H1 (cell line): Measurements from ENCODE around the gene LRRC42. TPM values are rescaled to one million over a fixed set of nuclear protein-coding genes. Genes with fewer than 3 reads are reported as not detected.

Experiments used
- CTCF ChIA-PET: fragments of 300-600 bp; sonication (Branson Sonifier 250); formaldehyde crosslinking; loops from one replicate; lab custom pipeline; 2021; ENCODE audit not compliant: partially characterized antibody; lab: Charles Lee
- POLR2A ChIA-PET: fragments of 300-600 bp; sonication (Branson Sonifier 250); formaldehyde crosslinking; loops from one replicate; lab custom pipeline; 2021; ENCODE audit warnings: inconsistent platforms; ENCODE audit not compliant: partially characterized antibody; lab: Charles Lee
- DNase-seq, 2 experiments: peaks; one replicate each; pipeline versions ENCODE4 v3.0.0 to v3.0.0-alpha.2; 2010 to 2022; ENCODE audit warnings: low spot score in 2 of 2, low read depth in 1 of 2, mixed read lengths in 1 of 2
- FAIRE-seq: peaks from 2 replicates; lab custom pipeline; 2011; peaks lifted over from hg19 to GRCh38; lab: Jason Lieb, UNC
- H2AFZ ChIP-seq: 2 replicates; pipeline ENCODE4 v1.8.1; 2012; ENCODE audit warnings: low read length, inconsistent platforms
- H2AK5ac ChIP-seq: 2 replicates; pipeline ENCODE4 v1.6.1; 2013; ENCODE audit warnings: low read depth, low read length
- H2BK120ac ChIP-seq: replicated peaks from 2 replicates; pipeline ENCODE3; 2013; ENCODE audit warnings: low read depth, low read length, inconsistent platforms
- H2BK12ac ChIP-seq: 2 replicates; pipeline ENCODE4 v1.6.1; 2013; ENCODE audit warnings: low read depth, low read length
- H2BK15ac ChIP-seq: 2 replicates; pipeline ENCODE4 v1.6.1; 2013; ENCODE audit warnings: low read length
- H2BK20ac ChIP-seq: 2 replicates; pipeline ENCODE4 v1.6.1; 2013; ENCODE audit warnings: low read length
- H2BK5ac ChIP-seq: 2 replicates; pipeline ENCODE4 v1.6.1; 2013; ENCODE audit warnings: low read depth, low read length
- H3K14ac ChIP-seq: 2 replicates; pipeline ENCODE4 v1.6.1; 2013; ENCODE audit warnings: inconsistent platforms; ENCODE audit not compliant: insufficient read length
- H3K18ac ChIP-seq: 2 replicates; pipeline ENCODE4 v1.6.1; 2013; ENCODE audit warnings: low read length; ENCODE audit errors: extremely low read depth
- H3K23ac ChIP-seq: 2 replicates; pipeline ENCODE4 v1.6.1; 2013; ENCODE audit warnings: inconsistent platforms; ENCODE audit not compliant: insufficient read length
- H3K23me2 ChIP-seq: 2 replicates; pipeline ENCODE4 v1.6.1; 2013; ENCODE audit warnings: low read depth, low read length
- H3K27ac ChIP-seq: 2 replicates; pipeline ENCODE4 v1.6.1; 2011; ENCODE audit warnings: low read depth, low read length, inconsistent platforms
- H3K27me3 ChIP-seq, 4 experiments: replicated peaks in 1 of 4; 1 replicate in 1 of 4; 2 replicates in 3 of 4; pipeline versions ENCODE4 v1.6.1 to v1.8.1; 2011 to 2013; ENCODE audit warnings: low read length in 3 of 4, mild to moderate bottlenecking in 3 of 4, inconsistent platforms in 2 of 4, mixed read lengths in 2 of 4, moderate library complexity in 1 of 4; ENCODE audit not compliant: control insufficient read depth in 3 of 4, insufficient read depth in 3 of 4; ENCODE audit errors: extremely low read depth in 1 of 4
- H3K36me3 ChIP-seq, 4 experiments: 2 replicates each; pipeline versions ENCODE4 v1.6.1 to v1.8.1; 2011 to 2013; ENCODE audit warnings: mild to moderate bottlenecking in 4 of 4, low read length in 3 of 4, moderate library complexity in 2 of 4, control low read depth in 1 of 4, inconsistent platforms in 1 of 4; ENCODE audit not compliant: insufficient read depth in 4 of 4, control insufficient read depth in 2 of 4
- H3K4ac ChIP-seq: replicated peaks from 2 replicates; pipeline ENCODE3; 2013; ENCODE audit warnings: low read length, low read depth, mixed read lengths, inconsistent platforms; ENCODE audit not compliant: insufficient read length
- H3K4me1 ChIP-seq, 4 experiments: replicated peaks in 1 of 4; 1 replicate in 1 of 4; 2 replicates in 3 of 4; pipeline versions ENCODE4 v1.6.1 to v1.8.1; 2011 to 2013; ENCODE audit warnings: low read length in 3 of 4, inconsistent platforms in 2 of 4, mixed read lengths in 1 of 4; ENCODE audit not compliant: insufficient read depth in 4 of 4, control insufficient read depth in 3 of 4
- H3K4me2 ChIP-seq, 2 experiments: 2 replicates each; pipeline versions ENCODE4 v1.6.1 to v1.8.1; 2011 to 2013; ENCODE audit warnings: low read depth in 2 of 2, low read length in 2 of 2, control low read depth in 1 of 2, inconsistent platforms in 1 of 2, mild to moderate bottlenecking in 1 of 2; ENCODE audit not compliant: insufficient read depth in 1 of 2
- H3K4me3 ChIP-seq, 4 experiments: fragments of 200-600, 300-600 bp in 1 of 4; sonication (generic), shearing (Covaris generic), sonication (Bioruptor Twin) in 1 of 4; 2 replicates each; pipeline versions ENCODE4 v1.5.1 to v1.8.1; 2011 to 2016; ENCODE audit warnings: low read length in 4 of 4, low read depth in 3 of 4, control low read depth in 2 of 4, inconsistent platforms in 2 of 4, mild to moderate bottlenecking in 2 of 4, mixed read lengths in 1 of 4, moderate library complexity in 1 of 4; ENCODE audit not compliant: insufficient read depth in 2 of 4; ENCODE audit errors: extremely low read depth in 1 of 4
- H3K56ac ChIP-seq: replicated peaks from 2 replicates; pipeline ENCODE3; 2013; ENCODE audit warnings: low read depth, mild to moderate bottlenecking, mixed read lengths, low read length, inconsistent platforms; ENCODE audit not compliant: insufficient read length
- H3K79me1 ChIP-seq: 2 replicates; pipeline ENCODE4 v1.6.1; 2013; ENCODE audit warnings: low read depth, low read length, control low read depth
- H3K79me2 ChIP-seq, 2 experiments: 2 replicates each; pipeline versions ENCODE4 v1.6.1 to v1.8.1; 2012 to 2013; ENCODE audit warnings: low read length in 2 of 2, mild to moderate bottlenecking in 2 of 2, inconsistent platforms in 1 of 2; ENCODE audit not compliant: insufficient read depth in 2 of 2, control insufficient read depth in 1 of 2
- H3K9ac ChIP-seq, 4 experiments: replicated peaks in 1 of 4; 1 replicate in 1 of 4; 2 replicates in 3 of 4; pipeline versions ENCODE4 v1.6.1 to v1.8.1; 2011 to 2013; ENCODE audit warnings: low read depth in 3 of 4, low read length in 3 of 4, control low read depth in 2 of 4, mild to moderate bottlenecking in 2 of 4, moderate library complexity in 2 of 4, inconsistent platforms in 1 of 4; ENCODE audit errors: extremely low read depth in 1 of 4
- H3K9me3 ChIP-seq, 2 experiments: 2 replicates each; pipeline versions ENCODE4 v1.6.1 to v1.8.1; 2012 to 2013; ENCODE audit warnings: mild to moderate bottlenecking in 2 of 2, moderate library complexity in 2 of 2, control low read depth in 1 of 2, inconsistent platforms in 1 of 2, low read depth in 1 of 2, low read length in 1 of 2, mixed read lengths in 1 of 2; ENCODE audit not compliant: insufficient read depth in 2 of 2
- H4K20me1 ChIP-seq, 2 experiments: replicated peaks in 1 of 2; 2 replicates each; pipeline versions ENCODE3 to v1.8.1; 2011 to 2013; ENCODE audit warnings: inconsistent platforms in 2 of 2, low read length in 2 of 2, mild to moderate bottlenecking in 1 of 2; ENCODE audit not compliant: insufficient read depth in 2 of 2, control insufficient read depth in 1 of 2
- H4K5ac ChIP-seq: 2 replicates; pipeline ENCODE4 v1.6.1; 2013; ENCODE audit warnings: low read length, low read depth, mixed read lengths, inconsistent platforms; ENCODE audit not compliant: insufficient read length
- H4K8ac ChIP-seq: 2 replicates; pipeline ENCODE4 v1.8.0; 2013; ENCODE audit warnings: mild to moderate bottlenecking, moderate library complexity, low read length, inconsistent platforms; ENCODE audit not compliant: insufficient read depth; ENCODE audit errors: extremely low read depth
- H4K91ac ChIP-seq: replicated peaks from 2 replicates; pipeline ENCODE3; 2013; ENCODE audit warnings: low read length, mixed read lengths, inconsistent platforms; ENCODE audit not compliant: insufficient read length
- POLR2AphosphoS5 ChIP-seq: IDR thresholded peaks from 2 replicates; pipeline ENCODE4 v1.6.1; 2011; ENCODE audit warnings: low read depth, low read length
- TAF7 ChIP-seq: optimal IDR thresholded peaks from 2 replicates; pipeline ENCODE3; 2011; ENCODE audit warnings: low read depth, mild to moderate bottlenecking, inconsistent platforms, low read length, moderate library complexity, borderline replicate concordance
- TCF12 ChIP-seq: IDR thresholded peaks from 2 replicates; pipeline ENCODE4 v1.6.1; 2011; ENCODE audit warnings: low read depth, mild to moderate bottlenecking, low read length
- WGBS, 2 experiments: shearing (Covaris generic) in 1 of 2; methylation state at CpG; one replicate each; pipeline versions ENCODE4 v1.1.6 to v1.1.7; 2013 to 2015; ENCODE audit warnings: low lambda C conversion rate in 2 of 2, mixed read lengths in 2 of 2, inconsistent platforms in 1 of 2, low coverage in 1 of 2, missing lambda C conversion rate in 1 of 2; ENCODE audit not compliant: insufficient replicate concordance in 2 of 2, insufficient coverage in 1 of 2, insufficient read length in 1 of 2; ENCODE audit errors: extremely low coverage in 1 of 2, missing lambda C conversion rate in 1 of 2; 5-methylcytosine and 5-hydroxymethylcytosine counted together
- polyA plus RNA-seq, 7 experiments: library from polyadenylated mRNA; depleted of rRNA in 3 of 7; stranded (reverse) in 5 of 7; unstranded in 2 of 7; fragments of >200 nt in 5 of 7; fragments of 200-250 nt in 2 of 7; gene quantifications; 1 replicate in 5 of 7; 2 replicates in 1 of 7; 4 replicates in 1 of 7; pipeline versions ENCODE4 v1.2.1 to v1.2.3, GENCODE V29; 2011 to 2013; ENCODE audit warnings: missing spikeins in 2 of 7, mixed read lengths in 2 of 7
- total RNA-seq: library from RNA; stranded (reverse); fragmentation: NEBNext Ultra II Directional; extraction: Animal tissue kit (Norgen Biotek cat#: 25700); gene quantifications from 2 replicates; pipeline ENCODE4 v1.2.1, GENCODE V29; 2021

The LRRC42 gene
- total and polyA plus RNA-seq, 2 of the 8 experiments (the other 6 are each of a cell fraction or from before 2014, with no cell fraction given) = 38.2 to 54.1 TPM

GRCh38 chr1:54007613-54008012 lies 61.5 kb downstream of the LRRC42 start:
- no peak overlapping the region for H4K5ac ChIP-seq
- no peaks in the 10 kb centered on the region for H3K4me1 ChIP-seq
- no peaks in the 10 kb centered on the region for H3K79me2 ChIP-seq
- FAIRE-seq (no peak), DNase-seq (peak in 1 of 2 experiments; percentile 23)
- H3K23me2 ChIP-seq = no peaks in the 10 kb centered on the region; the same call in 1 of the 2 replicates
- no peak overlapping the region for H3K4ac ChIP-seq
- H3K9me3 ChIP-seq = peaks cover 3 to 17% of the 10 kb centered on the region in 2 experiments; a peak in 3 of 4 replicates
- H3K27ac ChIP-seq = no peak overlapping the region
- TF ChIP-seq POLR2AphosphoS5 (no peak), TAF7 (no peak), TCF12 (no peak)
- H4K8ac ChIP-seq = no peak overlapping the region
- WGBS, 2 experiments = 88% methylated on average over 4 of the region's 4 CpGs; no CpG with 5 or more reads in 1 of the 2 experiments
- no peaks in the 10 kb centered on the region for H4K20me1 ChIP-seq
- no peak overlapping the region for H2BK12ac ChIP-seq
- no peaks in the 10 kb centered on the region for H3K27me3 ChIP-seq
- no peak overlapping the region for H3K14ac ChIP-seq
- H2BK15ac ChIP-seq = no peak overlapping the region
- H3K56ac ChIP-seq = no peak overlapping the region
- H3K4me3 ChIP-seq = no peak overlapping the region
- H3K18ac ChIP-seq = no peak overlapping the region
- no peak overlapping the region for H2AFZ ChIP-seq
- H3K79me1 ChIP-seq = no peaks in the 10 kb centered on the region
- ChIA-PET POLR2A (interaction anchor here (1.3 kb wide), 1 partner anchor 13 kb away, joined by 4 read pairs; no protein-coding TSS in a partner anchor), CTCF (interaction anchor here (0.7 to 4.1 kb wide), 6 partner anchors 16 to 147 kb away, joined by 3 to 18 read pairs (median 5); no protein-coding TSS in a partner anchor)
- no peak overlapping the region for H2BK120ac ChIP-seq
- no peak overlapping the region for H2BK20ac ChIP-seq
- no peak overlapping the region for H3K23ac ChIP-seq
- H3K36me3 ChIP-seq = no peaks in the 10 kb centered on the region
- H2BK5ac ChIP-seq = no peak overlapping the region
- H2AK5ac ChIP-seq = no peak overlapping the region
- no peak overlapping the region for H4K91ac ChIP-seq
- no peak overlapping the region for H3K9ac ChIP-seq
- H3K4me2 ChIP-seq = no peak overlapping the region
